Measurements from ENCODE around the gene EN2. TPM values are rescaled to one million over a fixed set of nuclear protein-coding genes. Genes with fewer than 3 reads are reported as not detected.

The EN2 gene
- total RNA-seq, 4 donors from 2014 or later: 0.06 TPM; not detected in 3

GRCh38 chr7:155470686-155471638 is 13.0 kb downstream of the EN2 start:
- DNase-seq (ENCODE audit: extremely low spot score): no peak
- H3K27me3 ChIP-seq: peaks cover 6 to 100% (median 82%) of the 10 kb centered on the region in 4 donors
- H3K9me3 ChIP-seq: peaks cover 0 to 9% (median 2%) of the 10 kb centered on the region in 4 donors
- intact Hi-C loops (cut with DNase I): no loop called here
- 3% methylated on average over 24 of the region's 24 CpGs for WGBS
- H3K4me1 ChIP-seq: peaks cover 25 to 32% (median 27%) of the 10 kb centered on the region in 4 donors
- H3K4me3 ChIP-seq: no peak overlapping the region
- H3K27ac ChIP-seq (replicated peaks in 1 of 4): no peak overlapping the region
- TF ChIP-seq EP300 (IDR thresholded peaks at IDR 0.05): no peak
- TF ChIP-seq POLR2AphosphoS5 (IDR thresholded peaks at IDR 0.05): no peak
- TF ChIP-seq CTCF (IDR thresholded peaks at IDR 0.05): no peak
- no peak for TF ChIP-seq POLR2A (IDR thresholded peaks at IDR 0.05; ENCODE audit: low read depth)
- no peaks in the 10 kb centered on the region for H3K36me3 ChIP-seq

DNA sequence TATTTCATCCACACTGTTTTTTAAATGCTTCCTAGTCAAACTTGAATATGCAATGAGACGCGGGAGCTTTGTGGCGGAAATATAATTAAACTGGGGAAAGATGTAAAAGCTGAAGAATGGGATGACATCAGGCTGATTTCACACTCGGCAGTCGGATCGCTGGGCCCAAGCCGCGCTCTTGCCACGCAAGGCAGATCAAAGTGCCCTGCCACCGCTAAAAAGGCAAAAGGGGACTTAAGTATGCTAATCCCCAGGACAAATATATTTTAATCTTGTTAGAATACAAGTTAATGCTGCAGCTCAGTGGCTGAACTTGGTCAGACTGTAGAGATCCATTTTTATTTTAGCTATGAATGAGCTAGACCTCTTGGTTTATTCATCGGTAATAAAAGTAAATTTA is 13.8 kb downstream of the EN2 start:
- Histone ChIP-seq H3K27ac (replicated peaks in 1 of 4) (no peak overlapping the region), H3K4me1 (peaks cover 17 to 24% (median 20%) of the 10 kb centered on the region in 4 donors), H3K27me3 (peaks cover 6 to 100% (median 74%) of the 10 kb centered on the region in 4 donors), H3K9me3 (peaks cover 0 to 11% (median 3%) of the 10 kb centered on the region in 4 donors), H3K4me3 (no peak overlapping the region), H3K36me3 (no peaks in the 10 kb centered on the region)
- DNase-seq (ENCODE audit: extremely low spot score): no peak
- intact Hi-C loops (cut with DNase I): no loop called here
- TF ChIP-seq POLR2A (IDR thresholded peaks at IDR 0.05; ENCODE audit: low read depth): no peak
- no peak for TF ChIP-seq POLR2AphosphoS5 (IDR thresholded peaks at IDR 0.05)
- no peak for TF ChIP-seq EP300 (IDR thresholded peaks at IDR 0.05)
- no peak for TF ChIP-seq CTCF (IDR thresholded peaks at IDR 0.05)
- WGBS: 16% methylated on average over 11 of the region's 11 CpGs

DNA sequence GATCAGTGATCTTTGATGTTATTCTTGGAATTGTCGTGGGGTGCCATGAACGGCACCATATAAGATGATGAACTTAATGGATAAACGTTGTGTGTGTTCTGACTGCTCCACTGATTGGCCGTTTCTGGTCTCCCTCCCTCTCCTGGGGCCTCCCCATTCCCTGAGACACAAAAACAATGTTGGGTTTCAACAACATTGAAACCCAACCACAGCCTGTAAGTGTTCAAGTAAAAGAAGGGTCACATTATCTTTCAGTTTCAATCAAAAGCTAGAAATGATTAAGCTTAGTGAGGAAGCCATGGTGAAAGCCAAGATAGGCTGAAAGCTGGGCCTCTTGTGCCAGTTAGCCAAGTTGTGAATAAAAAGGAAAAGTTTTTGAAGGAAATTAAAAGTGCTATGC is 19.5 kb downstream of the EN2 start:
- Histone ChIP-seq H3K4me3 (no peak overlapping the region), H3K4me1 (no peaks in the 10 kb centered on the region), H3K36me3 (no peaks in the 10 kb centered on the region), H3K27ac (replicated peaks in 1 of 4) (no peak overlapping the region), H3K9me3 (peaks cover 0 to 11% (median 3%) of the 10 kb centered on the region in 4 donors), H3K27me3 (peaks cover 0 to 100% (median 20%) of the 10 kb centered on the region in 4 donors)
- intact Hi-C loops (cut with DNase I): no loop called here
- 67% methylated on average over 4 of the region's 4 CpGs for WGBS
- no peak for TF ChIP-seq EP300 (IDR thresholded peaks at IDR 0.05)
- TF ChIP-seq POLR2A (IDR thresholded peaks at IDR 0.05; ENCODE audit: low read depth): no peak
- no peak for TF ChIP-seq POLR2AphosphoS5 (IDR thresholded peaks at IDR 0.05)
- TF ChIP-seq CTCF (IDR thresholded peaks at IDR 0.05): no peak
- no peak for DNase-seq (ENCODE audit: extremely low spot score)

GRCh38 chr7:155481764-155482163 is 23.8 kb downstream of the EN2 start:
- peaks cover 0 to 100% (median 6%) of the 10 kb centered on the region in 4 donors for H3K27me3 ChIP-seq

More at GRCh38 chr7:155481764-155482163, 23.8 kb downstream of the EN2 start:
- WGBS: 90% methylated on average over 11 of the region's 11 CpGs
- intact Hi-C loops (cut with DNase I): no loop called here
- TF ChIP-seq POLR2A (IDR thresholded peaks at IDR 0.05; ENCODE audit: low read depth) (no peak), CTCF (IDR thresholded peaks at IDR 0.05) (no peak), EP300 (IDR thresholded peaks at IDR 0.05) (no peak), POLR2AphosphoS5 (IDR thresholded peaks at IDR 0.05) (no peak)
- Histone ChIP-seq H3K36me3 (no peaks in the 10 kb centered on the region), H3K4me1 (no peaks in the 10 kb centered on the region), H3K4me3 (no peak overlapping the region), H3K27ac (replicated peaks in 1 of 4) (no peak overlapping the region), H3K9me3 (no peaks in the 10 kb centered on the region)
- DNase-seq (ENCODE audit: extremely low spot score): no peak
